ENCODE results near the gene FAM118A. TPM values are rescaled to one million over a fixed set of nuclear protein-coding genes. Genes with fewer than 3 reads are reported as not detected.
"Not testable (repeated sequence)": the region's sequence is repeated elsewhere in the genome, so short reads cannot be mapped to it uniquely, and the experiment has no call there.

The FAM118A gene
- total RNA-seq, 1 experiment from 2014 or later, result 9.8 TPM

DNA sequence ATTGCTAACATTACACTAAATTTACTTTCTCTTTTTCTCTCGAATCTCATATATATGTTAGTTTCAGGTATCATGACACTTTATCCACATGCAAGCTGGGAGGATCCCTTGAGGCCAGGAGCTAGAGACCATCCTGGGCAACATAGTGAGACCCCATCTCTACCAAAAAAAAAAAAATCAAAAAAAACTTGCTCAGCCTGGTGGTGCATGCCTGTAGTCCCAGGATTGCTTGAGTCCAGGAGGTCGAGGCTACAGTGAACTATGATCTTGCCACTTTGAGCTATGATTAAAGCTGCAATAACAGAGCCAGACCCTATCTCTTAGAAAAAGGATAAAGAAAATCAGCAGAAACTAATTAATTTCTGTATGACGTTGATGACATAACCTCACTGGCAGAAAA, 28.7 kb upstream of the FAM118A start:
- no peak for DNase-seq (ENCODE audit: low read depth)

DNA sequence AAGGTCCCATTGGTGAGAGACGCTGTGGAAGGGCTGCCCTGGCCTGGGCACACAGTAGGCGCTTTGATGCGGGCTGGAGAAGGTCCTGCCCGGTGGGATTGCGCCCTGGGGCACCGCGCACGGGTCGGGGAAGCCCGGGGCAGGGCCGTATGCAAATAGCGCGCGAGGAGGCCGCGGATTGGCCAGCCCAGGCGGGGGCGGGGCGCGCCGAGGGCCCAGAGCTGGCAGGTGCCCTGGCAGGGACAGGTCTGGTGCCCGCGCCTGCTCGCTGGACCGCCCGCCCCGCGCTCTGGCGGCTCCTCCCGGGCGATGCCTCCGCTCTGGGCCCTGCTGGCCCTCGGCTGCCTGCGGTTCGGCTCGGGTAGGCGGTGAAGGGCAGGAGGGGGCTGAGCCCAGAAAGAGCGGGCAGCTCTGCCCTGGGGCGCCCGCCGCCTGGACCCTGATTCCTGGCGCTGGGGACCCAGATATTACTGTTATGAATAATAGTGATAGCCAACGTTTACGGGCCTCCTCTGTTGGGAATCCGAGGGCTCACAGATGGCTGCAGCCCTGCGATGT, 24.9 kb upstream of the FAM118A start, which contains the start of gene UPK3A:
UPK3A (plus strand) TSS at position 245 of the 558 bp plus-strand sequence; CDS start at position 310, 65 bp downstream.
- peak; percentile 41 for DNase-seq (ENCODE audit: low read depth)

DNA sequence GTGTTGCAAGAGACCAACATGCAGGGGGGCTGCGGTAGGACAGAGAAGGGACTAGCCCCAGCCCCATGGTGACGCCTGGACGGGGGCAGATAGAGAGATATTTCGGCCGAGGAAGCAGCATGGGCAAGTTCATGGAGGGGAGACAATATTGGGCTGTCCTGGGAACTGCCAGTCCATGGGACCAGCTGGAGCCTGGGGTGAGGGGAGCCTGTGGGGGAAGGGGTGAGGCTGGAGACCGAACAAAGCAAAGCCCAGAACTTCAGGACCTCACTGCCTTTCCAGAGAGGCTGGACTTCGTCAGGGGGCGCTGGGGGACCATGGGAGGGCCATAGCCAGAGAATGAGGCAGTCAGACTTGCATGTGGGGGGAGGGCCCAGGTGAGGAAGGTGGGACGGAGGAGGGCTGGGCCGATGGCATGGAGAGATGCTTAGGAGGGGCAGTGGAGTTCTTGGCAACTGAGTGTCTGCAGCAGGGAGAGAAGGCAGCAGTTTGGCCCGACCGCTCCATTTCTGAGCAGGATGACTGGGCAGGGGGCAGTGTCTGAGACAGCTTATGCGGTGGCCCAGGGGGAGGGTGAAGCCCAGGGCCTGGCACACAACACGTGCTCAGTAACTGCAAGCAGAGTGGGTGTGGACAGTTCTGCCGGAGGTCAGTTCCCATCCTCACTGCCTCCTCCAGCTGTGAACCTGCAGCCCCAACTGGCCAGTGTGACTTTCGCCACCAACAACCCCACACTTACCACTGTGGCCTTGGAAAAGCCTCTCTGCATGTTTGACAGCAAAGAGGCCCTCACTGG, 24.3 kb upstream of the FAM118A start:
- no peak for DNase-seq (ENCODE audit: low read depth)

DNA sequence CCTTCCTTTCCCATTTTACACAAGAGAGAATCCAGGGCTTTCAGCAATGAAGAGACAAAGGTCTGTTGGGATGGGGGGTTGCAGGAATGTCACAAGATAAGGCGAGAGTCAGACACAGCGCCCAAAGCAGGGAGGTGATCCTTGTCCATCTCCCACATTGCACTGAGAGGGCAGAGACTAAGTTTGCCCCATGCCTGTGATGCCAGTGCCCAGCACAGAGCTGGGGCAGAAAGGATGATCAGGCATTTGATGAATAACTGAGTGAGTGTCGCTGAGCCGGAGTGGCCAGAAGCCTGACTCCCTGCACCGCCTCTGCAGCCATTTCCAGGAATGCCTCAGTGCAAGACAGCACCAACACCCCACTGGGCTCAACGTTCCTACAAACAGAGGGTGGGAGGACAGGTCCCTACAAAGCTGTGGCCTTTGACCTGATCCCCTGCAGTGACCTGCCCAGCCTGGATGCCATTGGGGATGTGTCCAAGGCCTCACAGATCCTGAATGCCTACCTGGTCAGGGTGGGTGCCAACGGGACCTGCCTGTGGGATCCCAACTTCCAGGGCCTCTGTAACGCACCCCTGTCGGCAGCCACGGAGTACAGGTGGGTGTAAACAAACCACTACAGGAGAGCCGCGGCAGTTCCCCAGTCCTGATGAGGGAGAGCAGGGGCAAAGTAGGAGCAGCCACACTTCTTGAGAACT, 22.7 kb upstream of the FAM118A start:
- DNase-seq (ENCODE audit: low read depth), result no peak

DNA sequence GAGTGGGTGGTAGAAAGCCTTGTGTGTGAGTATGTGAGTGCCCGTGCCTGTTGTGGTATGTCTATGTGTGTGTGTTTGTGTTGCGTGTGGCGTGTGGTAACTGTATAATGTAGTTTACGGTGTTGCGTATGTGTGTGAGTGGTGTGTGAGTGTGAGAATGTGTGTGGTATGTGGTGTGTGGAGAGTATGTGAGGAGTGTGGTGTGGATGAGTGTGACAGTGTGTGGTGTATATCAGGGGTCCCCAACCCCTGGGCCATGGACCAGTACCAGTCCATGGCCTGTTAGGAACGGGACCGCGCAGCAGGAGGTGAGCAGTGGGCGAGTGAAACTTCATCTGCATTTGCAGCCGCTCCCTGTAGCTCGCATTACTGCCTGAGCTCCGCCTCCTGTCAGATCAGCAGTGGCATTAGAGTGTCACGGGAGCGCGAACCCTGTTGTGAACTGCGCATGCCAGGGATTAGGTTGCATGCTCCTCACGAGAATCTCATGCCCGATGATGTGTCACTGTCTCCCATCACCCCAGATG, 19.3 kb upstream of the FAM118A start:
- DNase-seq (ENCODE audit: low read depth), result peak; percentile 67

DNA sequence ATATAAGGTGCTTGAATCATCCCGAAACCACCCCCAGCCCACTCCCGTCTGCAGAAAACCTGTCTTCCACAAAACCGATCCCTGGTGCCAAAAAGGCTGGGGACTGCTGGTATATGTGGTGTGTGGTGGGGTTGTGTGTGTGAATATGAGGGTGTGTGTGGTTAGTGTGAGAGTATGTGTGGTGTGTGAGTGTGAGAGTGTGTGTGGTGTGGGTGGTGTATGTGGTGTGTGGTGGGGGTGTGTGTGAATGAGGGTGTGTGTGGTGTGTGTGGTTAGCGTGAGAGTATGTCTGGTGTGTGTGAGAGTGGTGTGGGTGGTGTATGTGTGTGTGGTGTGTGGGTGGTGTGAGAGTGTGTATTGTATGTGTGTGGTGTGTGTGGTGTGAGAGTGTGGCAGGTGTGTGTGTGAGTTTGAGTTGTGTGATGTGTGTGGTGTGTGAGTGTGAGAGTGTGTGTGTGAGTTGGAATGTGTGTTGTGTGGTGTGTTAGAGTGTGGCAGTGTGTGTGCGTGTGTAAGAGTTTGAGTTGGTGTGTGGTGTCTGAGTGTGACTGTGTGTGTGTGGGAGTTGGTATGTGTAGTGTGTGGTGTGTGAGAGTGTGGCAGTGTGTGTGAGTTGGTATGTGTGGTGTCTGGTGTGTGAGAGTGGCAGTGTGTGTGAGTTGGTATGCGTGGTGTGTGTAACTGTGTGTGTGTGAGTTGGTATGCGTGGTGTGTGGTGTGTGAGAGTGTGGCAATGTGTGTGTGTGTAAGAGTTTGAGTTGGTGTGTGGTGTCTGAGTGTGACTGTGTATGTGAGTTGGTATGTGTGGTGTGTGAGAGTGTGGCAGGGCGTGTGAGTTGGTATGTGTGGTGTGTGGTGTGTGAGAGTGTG, 18.4 kb upstream of the FAM118A start:
- DNase-seq (ENCODE audit: low read depth), result no peak

DNA sequence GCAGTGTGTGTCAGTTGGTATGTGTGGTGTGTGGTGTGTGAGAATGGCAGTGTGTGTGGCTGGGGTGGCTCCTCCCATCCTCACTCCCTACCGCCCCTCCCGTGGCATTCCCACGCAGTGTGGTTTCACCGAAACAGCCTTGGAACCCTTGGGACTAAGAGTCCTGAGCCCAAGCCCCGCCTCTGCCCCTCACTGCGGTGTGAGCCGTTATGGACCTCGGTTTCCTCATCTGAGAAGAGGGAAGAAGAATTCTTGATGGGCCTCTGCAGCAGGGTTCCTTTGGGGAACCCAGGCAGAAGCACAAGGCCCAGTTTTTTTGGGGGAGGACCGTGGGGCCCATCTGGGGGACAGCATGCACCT, 17.8 kb upstream of the FAM118A start:
- no peak for DNase-seq (ENCODE audit: low read depth)

DNA sequence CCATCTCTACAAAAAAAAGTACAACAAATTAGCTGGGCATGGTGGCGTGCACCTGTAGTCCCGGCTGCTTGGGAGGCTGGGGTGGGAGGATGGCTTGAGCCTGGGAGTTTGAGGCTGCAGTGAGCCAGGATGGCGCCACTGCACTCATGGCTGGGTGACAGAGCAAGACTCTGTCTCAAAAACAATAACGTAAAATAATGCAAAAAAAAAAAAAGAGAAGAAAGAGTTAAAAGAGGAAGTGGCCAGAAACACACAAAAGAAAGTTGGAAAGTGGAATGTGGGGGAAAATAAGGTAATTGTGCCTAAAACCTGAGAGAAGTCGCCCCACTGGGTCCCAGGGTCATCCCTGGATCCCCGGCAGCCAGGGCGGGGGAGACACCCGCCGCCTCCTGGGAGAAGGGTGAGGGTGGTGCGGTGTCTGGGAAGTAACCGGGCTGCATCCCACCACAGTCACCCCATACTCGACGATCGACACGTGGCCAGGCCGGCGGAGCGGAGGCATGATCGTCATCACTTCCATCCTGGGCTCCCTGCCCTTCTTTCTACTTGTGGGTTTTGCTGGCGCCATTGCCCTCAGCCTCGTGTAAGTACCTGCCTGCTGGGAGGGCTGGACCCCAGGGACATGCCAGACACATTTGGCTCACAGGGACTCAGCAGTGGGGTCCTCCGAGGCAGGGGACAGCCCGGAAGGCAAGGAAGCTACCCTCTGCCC, 16.8 kb upstream of the FAM118A start:
- DNase-seq (ENCODE audit: low read depth), result no peak

DNA sequence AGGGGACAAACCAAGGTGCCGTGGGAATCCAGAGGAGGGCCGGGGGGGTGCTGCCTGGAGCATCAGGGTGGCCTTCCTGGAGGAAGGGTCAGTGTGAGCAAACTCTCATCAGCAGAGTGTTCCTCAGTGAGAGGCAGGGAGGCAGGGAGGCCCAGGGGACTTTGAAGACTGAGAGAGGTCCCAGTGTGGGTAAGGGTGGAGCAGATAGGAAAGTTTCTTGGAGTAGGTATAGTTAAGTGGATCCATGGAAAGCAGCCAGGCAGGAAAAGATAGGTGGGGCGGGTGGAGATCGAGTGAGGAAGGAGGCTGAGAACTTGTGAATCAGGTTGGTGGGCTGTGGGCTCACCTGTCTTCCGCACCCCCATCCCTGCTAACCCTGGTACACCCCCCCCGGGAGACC, 15.7 kb upstream of the FAM118A start:
- DNase-seq (ENCODE audit: low read depth), result no peak

DNA sequence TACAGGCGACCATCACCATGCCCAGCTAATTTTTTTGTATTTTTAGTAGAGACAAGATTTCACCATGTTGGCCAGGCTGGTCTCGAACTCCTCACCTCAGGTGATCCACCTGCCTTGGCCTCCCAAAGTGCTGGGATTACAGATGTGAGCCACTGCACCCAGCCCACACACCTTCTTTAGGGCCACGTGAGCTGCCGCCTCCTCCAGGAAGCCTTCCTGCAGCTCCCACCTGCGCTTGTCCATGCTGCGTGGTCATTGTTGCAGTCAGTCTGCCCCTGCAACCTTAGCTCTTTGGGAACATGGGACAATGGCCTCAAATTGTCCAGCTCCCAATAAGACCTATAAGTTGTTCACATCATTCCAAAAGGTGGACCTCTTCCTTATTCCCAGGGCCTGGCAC, 14.7 kb upstream of the FAM118A start:
- not testable (repeated sequence) for DNase-seq (ENCODE audit: low read depth)

DNA sequence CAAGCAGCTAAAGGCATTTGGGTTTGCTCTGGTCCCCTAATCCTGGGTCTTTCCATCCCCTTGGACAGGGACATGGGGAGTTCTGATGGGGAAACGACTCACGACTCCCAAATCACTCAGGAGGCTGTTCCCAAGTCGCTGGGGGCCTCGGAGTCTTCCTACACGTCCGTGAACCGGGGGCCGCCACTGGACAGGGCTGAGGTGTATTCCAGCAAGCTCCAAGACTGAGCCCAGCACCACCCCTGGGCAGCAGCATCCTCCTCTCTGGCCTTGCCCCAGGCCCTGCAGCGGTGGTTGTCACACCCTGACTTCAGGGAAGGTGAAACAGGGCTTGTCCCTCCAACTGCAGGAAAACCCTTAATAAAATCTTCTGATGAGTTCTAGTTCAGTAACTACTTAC, 14.2 kb upstream of the FAM118A start:
- no peak for DNase-seq (ENCODE audit: low read depth)

DNA sequence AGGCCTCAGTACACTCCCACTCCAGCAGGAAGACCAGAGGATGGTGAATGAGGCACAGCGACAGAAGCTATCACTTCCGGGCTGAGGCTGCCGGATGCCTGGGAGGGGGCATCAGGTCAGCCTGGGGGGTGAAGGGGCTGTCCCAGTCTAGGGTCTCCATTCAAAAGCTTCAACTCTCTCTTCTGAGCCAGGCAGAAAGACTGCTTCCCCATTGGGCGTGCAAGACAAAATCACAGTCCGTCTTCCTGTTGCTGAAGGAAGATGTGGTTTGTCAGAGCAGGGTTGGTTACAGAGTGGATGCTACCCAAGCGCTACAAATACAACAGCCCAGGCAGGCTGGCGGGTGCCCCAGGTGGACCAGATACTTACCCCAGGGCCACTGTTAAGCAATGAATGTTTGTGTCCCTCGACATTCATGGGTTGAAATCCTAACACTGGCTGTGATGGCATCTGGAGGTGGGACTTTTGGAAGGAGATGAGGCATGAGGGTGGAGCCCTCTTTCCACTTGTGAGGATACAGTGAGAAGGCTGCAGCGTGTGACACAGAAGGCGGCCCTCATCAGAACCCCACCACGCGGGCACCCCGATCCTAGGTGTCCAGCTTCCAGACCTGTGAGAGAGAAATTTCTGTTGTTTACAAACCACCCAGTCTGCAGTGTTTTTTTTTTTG, 13.0 kb upstream of the FAM118A start:
- no peak for DNase-seq (ENCODE audit: low read depth)

DNA sequence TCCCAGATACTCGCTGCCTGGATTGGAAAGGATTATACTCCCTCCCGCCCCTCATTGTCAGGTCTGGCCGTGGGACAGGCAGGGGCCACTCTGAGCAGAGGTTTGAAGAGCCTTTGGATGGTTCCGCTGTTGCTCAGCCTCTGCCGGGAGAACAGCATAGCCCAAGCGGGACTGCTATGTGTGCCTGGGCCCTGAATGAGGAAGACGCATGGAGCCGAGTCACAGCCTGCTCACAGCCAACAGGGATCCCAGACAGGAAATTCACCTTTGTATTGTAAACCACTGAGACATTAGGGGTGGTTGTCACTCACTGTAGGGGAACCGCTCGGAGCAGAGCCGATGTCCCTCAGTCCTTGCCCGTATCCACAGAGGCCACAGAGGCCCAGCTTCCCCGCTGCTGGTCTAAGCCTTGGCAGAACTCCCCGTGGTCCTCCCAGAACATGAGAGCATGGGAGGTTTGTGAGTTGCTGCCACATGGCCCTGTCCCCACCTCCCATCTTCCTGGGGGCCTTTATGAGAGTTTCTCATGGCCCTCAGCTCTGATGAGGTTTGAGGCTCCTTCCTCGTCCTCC, 10.7 kb upstream of the FAM118A start:
- no peak for DNase-seq (ENCODE audit: low read depth)

DNA sequence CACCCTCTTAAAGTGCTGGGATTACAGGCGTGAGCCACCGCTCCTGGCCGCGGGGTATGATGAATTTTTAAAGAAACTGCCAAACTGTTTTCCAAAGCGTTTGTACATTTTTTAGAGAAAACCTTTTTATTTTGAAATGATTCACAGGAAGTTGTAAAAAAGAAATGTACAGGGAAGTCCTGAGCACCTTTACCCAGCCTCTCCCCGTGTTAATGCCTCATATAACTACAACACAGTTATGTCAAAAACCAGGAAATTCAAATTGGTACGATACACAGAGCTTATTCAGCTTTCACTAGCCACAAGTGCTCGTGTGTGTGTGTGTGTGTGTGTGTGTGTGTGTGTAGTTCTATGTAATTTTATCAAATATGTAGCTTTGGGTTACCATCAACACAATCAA, 7.0 kb upstream of the FAM118A start:
- DNase-seq (ENCODE audit: low read depth), result peak; percentile 63

DNA sequence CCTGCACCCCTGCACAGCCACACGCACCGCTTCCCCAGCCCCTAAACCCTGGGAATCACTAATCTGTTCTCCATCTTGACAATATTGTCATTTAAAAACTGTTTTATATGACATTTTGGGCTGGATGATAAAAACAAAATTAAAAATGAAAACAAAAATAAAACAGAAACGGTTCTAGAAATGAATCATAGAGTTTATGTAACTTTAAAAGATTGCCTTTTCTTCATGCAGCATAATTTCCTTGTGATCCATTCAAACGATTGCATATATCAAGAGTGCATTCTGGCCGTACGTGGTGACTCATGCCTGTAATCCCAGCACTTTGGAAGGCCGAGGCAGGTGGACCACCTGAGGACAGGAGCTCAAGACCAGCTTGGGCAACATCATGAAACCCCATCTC, 6.6 kb upstream of the FAM118A start:
- DNase-seq (ENCODE audit: low read depth), result no peak

DNA sequence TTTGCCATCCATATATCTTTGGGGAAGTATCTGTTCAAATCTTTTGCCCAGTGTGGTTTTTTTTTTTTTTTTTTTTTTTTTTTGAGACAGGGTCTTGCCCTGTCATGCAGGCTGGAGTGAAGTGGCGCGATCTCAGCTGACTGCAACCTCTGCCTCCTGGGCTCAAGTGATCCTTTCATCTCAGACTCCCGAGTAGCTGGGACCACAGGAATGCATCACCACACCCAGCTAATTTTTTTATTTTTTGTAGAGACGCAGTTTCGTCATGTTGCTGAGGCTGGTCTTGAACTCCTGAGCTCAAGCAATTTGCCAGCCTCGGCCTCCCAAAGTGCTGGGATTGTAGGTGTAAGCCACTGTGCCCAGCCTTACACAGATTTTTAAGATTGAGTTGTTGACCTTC, 4.8 kb upstream of the FAM118A start:
- DNase-seq (ENCODE audit: low read depth), result peak; percentile 31

DNA sequence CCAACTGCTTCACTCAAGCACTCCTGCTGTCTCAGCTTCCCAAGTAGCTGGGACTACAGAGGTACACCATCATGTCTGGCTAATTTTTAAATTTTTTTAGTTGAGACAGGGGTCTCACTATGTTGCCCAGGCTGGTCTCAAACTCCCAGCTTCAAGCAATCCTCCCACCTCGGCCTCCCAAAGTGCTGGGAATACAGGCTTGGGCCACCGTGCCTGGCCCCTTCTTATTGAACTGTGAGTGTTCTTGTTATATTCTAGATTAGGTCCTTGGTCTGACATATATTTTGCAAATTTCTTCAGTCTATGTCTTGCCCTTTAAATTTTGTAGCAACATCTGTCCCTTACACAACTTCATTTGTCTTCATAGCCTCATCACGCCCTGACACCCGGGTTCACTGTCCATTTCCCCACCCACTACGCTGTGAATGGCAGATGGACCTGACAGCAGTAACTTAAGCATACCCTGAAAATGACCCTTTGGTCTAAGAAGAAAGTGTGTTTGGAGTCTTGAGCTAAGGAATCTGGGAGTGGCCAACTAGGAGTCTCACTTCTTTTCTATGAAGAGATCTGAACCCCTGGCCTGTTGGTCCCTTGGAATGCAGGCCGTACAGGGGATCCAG, 4.2 kb upstream of the FAM118A start:
- DNase-seq (ENCODE audit: low read depth), result no peak

DNA sequence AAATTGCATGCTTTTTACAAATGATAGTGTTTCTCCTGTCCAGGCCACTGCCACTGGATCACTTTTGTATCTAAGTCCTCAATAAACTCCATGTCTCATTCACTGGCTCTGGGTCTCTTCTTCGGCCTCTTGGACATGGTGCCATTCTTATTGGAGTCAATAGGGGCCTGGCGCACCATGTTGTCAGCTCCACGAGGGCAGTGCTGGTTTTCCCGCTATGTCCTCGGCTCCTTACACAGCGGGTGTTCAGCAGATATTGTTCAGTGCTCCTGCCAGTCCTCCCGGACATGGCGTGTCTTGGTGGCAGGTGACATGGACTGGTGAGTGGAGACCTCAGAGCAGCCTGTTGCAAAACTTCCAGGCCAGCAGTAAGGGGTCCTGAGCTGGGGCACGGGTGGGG, 3.6 kb upstream of the FAM118A start:
- no peak for DNase-seq (ENCODE audit: low read depth)

DNA sequence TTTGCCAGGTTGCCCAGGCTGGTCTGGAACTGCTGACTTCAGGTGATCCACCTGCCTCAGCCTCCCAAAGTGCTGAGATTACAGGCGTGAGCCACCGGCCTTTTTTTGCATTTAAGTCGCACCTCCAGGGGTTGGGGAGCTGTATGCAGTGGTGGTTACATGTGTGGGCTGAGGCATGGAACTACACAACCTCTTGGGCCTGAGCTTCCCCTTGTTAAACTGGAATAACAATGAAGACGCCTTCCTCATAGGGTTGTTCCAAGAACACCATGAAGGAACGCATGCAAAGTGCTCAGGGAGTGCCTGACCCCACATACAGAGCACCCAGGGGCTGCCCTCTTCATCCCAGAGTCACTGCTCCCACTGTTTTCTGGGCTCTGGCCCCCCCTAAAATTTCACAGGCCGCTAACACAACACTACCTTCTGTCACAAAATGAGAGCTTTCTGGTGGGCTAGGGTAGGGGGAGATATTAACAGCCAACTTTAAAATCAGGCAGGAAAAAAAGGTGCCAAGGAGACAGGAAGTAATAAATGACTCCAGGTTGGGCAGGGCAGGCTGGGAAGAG, 1.3 kb upstream of the FAM118A start:
- no peak for DNase-seq (ENCODE audit: low read depth)

All from M059J (cell line).